Neural crest cell (in vitro differentiated cells): ENCODE measurements around the gene EPS8. TPM values are rescaled to one million over a fixed set of nuclear protein-coding genes. Genes with fewer than 3 reads are reported as not detected.

Experiments
- DNase-seq: peaks from one replicate; pipeline ENCODE4 v3.0.0; 2021; ENCODE audit warnings: low read depth, mixed read lengths, low spot score
- H3K27ac Mint-ChIP-seq: one replicate; pipeline ENCODE4 v1.8.0; 2021; ENCODE audit warnings: mild to moderate bottlenecking, mixed read lengths; ENCODE audit not compliant: unreplicated experiment
- H3K27me3 Mint-ChIP-seq: 2 replicates; pipeline ENCODE4 v1.8.0; 2021; ENCODE audit warnings: low read depth, mild to moderate bottlenecking, mixed read lengths
- H3K36me3 Mint-ChIP-seq: 2 replicates; pipeline ENCODE4 v1.8.0; 2021; ENCODE audit warnings: low read depth, mild to moderate bottlenecking, mixed read lengths
- H3K4me1 Mint-ChIP-seq: 2 replicates; pipeline ENCODE4 v1.8.0; 2021; ENCODE audit warnings: mixed read lengths
- H3K4me3 Mint-ChIP-seq: one replicate; pipeline ENCODE4 v1.8.0; 2021; ENCODE audit warnings: mild to moderate bottlenecking, mixed read lengths
- H3K9me3 Mint-ChIP-seq: 2 replicates; pipeline ENCODE4 v1.8.0; 2021; ENCODE audit warnings: mixed read lengths
- CTCF ChIP-seq: fragments of 200-600 bp; sonication (generic); conservative IDR thresholded peaks from 2 replicates; pipeline ENCODE4 v1.5.0; 2021; ENCODE audit warnings: antibody characterized with exemption, mild to moderate bottlenecking
- total RNA-seq: library from RNA; stranded (reverse); gene quantifications from 2 replicates; pipeline ENCODE4 v1.2.1, GENCODE V29; 2021

Gene EPS8
- total RNA-seq, 1 donor from 2014 or later, result 24.4 TPM

DNA sequence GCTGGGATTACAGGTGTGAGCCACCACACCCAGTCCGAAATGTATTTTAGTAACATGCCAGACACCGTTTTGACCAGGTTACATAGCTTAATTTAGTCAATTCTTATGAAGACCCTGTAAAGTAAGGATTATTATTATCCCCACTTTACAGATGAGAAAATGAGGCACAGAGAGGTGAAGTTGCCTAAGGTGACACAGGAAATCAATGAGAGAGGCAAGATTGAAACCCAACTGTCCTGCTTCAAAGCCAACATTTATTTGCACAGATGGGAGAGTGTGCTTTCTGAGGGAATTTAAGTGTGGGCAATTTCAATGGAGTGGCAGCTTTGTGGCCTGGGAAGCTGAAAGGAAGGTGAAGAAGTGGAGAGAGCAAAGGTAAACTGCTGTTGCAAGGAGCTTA is 19.1 kb upstream of the EPS8 start:
- H3K36me3 Mint-ChIP-seq, result no peaks in the 10 kb centered on the region
- DNase-seq, result no peak
- no peak overlapping the region for H3K27ac Mint-ChIP-seq
- no peaks in the 10 kb centered on the region for H3K27me3 Mint-ChIP-seq
- H3K9me3 Mint-ChIP-seq, result no peaks in the 10 kb centered on the region
- no peak overlapping the region for H3K4me3 Mint-ChIP-seq
- no peak for TF ChIP-seq CTCF
- no peaks in the 10 kb centered on the region for H3K4me1 Mint-ChIP-seq

- Mint-ChIP-seq H3K9me3 (no peaks in the 10 kb centered on the region), H3K36me3 (no peaks in the 10 kb centered on the region), H3K27me3 (no peaks in the 10 kb centered on the region), H3K4me1 (no peaks in the 10 kb centered on the region), H3K4me3 (no peak overlapping the region), H3K27ac (no peak overlapping the region)
- DNase-seq, result no peak
- no peak for TF ChIP-seq CTCF
Observed at GRCh38 chr12:15806826-15807225, 17.6 kb upstream of the EPS8 start.

GRCh38 chr12:15801770-15802744 is 12.9 kb upstream of the EPS8 start:
- TF ChIP-seq CTCF, result no peak
- Mint-ChIP-seq H3K36me3 (no peaks in the 10 kb centered on the region), H3K4me1 (no peaks in the 10 kb centered on the region), H3K27ac (no peak overlapping the region), H3K27me3 (no peaks in the 10 kb centered on the region), H3K4me3 (no peak overlapping the region), H3K9me3 (no peaks in the 10 kb centered on the region)
- DNase-seq, result no peak

- no peaks in the 10 kb centered on the region for H3K36me3 Mint-ChIP-seq
Observed at GRCh38 chr12:15800278-15800677, 11.1 kb upstream of the EPS8 start.

GRCh38 chr12:15797818-15798217 is 8.6 kb upstream of the EPS8 start:
- DNase-seq, result no peak
- no peaks in the 10 kb centered on the region for H3K4me1 Mint-ChIP-seq
- H3K27me3 Mint-ChIP-seq, result no peaks in the 10 kb centered on the region
- no peak overlapping the region for H3K4me3 Mint-ChIP-seq
- no peak overlapping the region for H3K27ac Mint-ChIP-seq
- no peak for TF ChIP-seq CTCF
- H3K36me3 Mint-ChIP-seq, result no peaks in the 10 kb centered on the region
- H3K9me3 Mint-ChIP-seq, result no peaks in the 10 kb centered on the region

More at GRCh38 chr12:15800278-15800677, 11.1 kb upstream of the EPS8 start:
- no peak for DNase-seq
- H3K4me3 Mint-ChIP-seq, result no peak overlapping the region
- no peak for TF ChIP-seq CTCF
- no peaks in the 10 kb centered on the region for H3K4me1 Mint-ChIP-seq
- H3K27me3 Mint-ChIP-seq, result no peaks in the 10 kb centered on the region
- H3K9me3 Mint-ChIP-seq, result no peaks in the 10 kb centered on the region
- no peak overlapping the region for H3K27ac Mint-ChIP-seq
